ENCODE results near the gene GBA3.

- no peak for TF ChIP-seq CTCF (IDR thresholded peaks at IDR 0.05)
- no peak for TF ChIP-seq POLR2A (IDR thresholded peaks at IDR 0.05)
Observed at GRCh38 chr4:22754116-22754515, 61.4 kb downstream of the GBA3 start.

All from body of pancreas (tissue), 4 donors.